ENCODE results near the gene RAPGEF1.

- TF ChIP-seq CTCF (IDR thresholded peaks at IDR 0.05; ENCODE audit: insufficient read depth, low read depth, low read length) (no peak), EZH2 (IDR thresholded peaks at IDR 0.05; ENCODE audit: insufficient read depth, low read length) (no peak)
Observed at GRCh38 chr9:131707733-131708157, 32.1 kb downstream of the RAPGEF1 start.

All from astrocyte (in vitro differentiated cells and primary cell).